Keratinocyte (primary cell): ENCODE measurements around the gene TRMT5. TPM values are rescaled to one million over a fixed set of nuclear protein-coding genes. Genes with fewer than 3 reads are reported as not detected.

ENCODE experiments used
- DNase-seq: peaks from one replicate; pipeline ENCODE4 v3.0.0-alpha.2; 2011; ENCODE audit warnings: low read depth, missing footprints, low spot score
- FAIRE-seq: peaks from 2 replicates; lab custom pipeline; 2011; peaks lifted over from hg19 to GRCh38; lab: Jason Lieb, UNC
- H2AFZ ChIP-seq: 2 replicates; pipeline ENCODE4 v1.6.0; 2012; ENCODE audit warnings: low read length, control low read depth, inconsistent platforms; ENCODE audit not compliant: control insufficient read depth
- H3K27ac ChIP-seq: 2 replicates; pipeline ENCODE4 v1.5.1; 2011; ENCODE audit warnings: low read length; ENCODE audit not compliant: control insufficient read depth, insufficient read depth
- H3K27me3 ChIP-seq: 3 replicates; pipeline ENCODE4 v1.6.0; 2011; ENCODE audit warnings: low read length; ENCODE audit not compliant: control insufficient read depth, insufficient read depth; ENCODE audit errors: extremely low read depth
- H3K36me3 ChIP-seq, 2 experiments: 2 replicates in 1 of 2; 3 replicates in 1 of 2; pipeline ENCODE4 v1.5.1; 2011; ENCODE audit warnings: low read length in 2 of 2, mild to moderate bottlenecking in 1 of 2; ENCODE audit not compliant: control insufficient read depth in 2 of 2, insufficient read depth in 2 of 2; ENCODE audit errors: extremely low read depth in 1 of 2
- H3K4me1 ChIP-seq: 3 replicates; pipeline ENCODE4 v1.5.1; 2011; ENCODE audit warnings: low read length; ENCODE audit not compliant: control insufficient read depth, insufficient read depth; ENCODE audit errors: extremely low read depth
- H3K4me2 ChIP-seq: 3 replicates; pipeline ENCODE4 v1.6.0; 2011; ENCODE audit warnings: low read depth, low read length; ENCODE audit not compliant: control insufficient read depth, insufficient read depth; ENCODE audit errors: extremely low read depth
- H3K4me3 ChIP-seq, 3 experiments: fragments of 200-600 bp in 1 of 3; sonication (generic) in 1 of 3; 2 replicates in 2 of 3; 3 replicates in 1 of 3; pipeline ENCODE4 v1.5.1; 2011 to 2016; ENCODE audit warnings: low read length in 3 of 3, mild to moderate bottlenecking in 3 of 3, control low read depth in 2 of 3, inconsistent platforms in 1 of 3, low read depth in 1 of 3, mixed read lengths in 1 of 3, mixed run types in 1 of 3, moderate library complexity in 1 of 3; ENCODE audit not compliant: control insufficient read depth in 2 of 3, insufficient read depth in 2 of 3; ENCODE audit errors: extremely low read depth in 1 of 3
- H3K79me2 ChIP-seq: 2 replicates; pipeline ENCODE4 v1.6.0; 2012; ENCODE audit warnings: low read length; ENCODE audit not compliant: control insufficient read depth, insufficient read depth
- H3K9ac ChIP-seq: 3 replicates; pipeline ENCODE4 v1.6.0; 2011; ENCODE audit warnings: low read length; ENCODE audit not compliant: control insufficient read depth, insufficient read depth; ENCODE audit errors: extremely low read depth
- H3K9me1 ChIP-seq: 3 replicates; pipeline ENCODE4 v1.6.0; 2011; ENCODE audit warnings: low read length; ENCODE audit not compliant: control insufficient read depth, insufficient read depth; ENCODE audit errors: extremely low read depth
- H3K9me3 ChIP-seq: 2 replicates; pipeline ENCODE4 v1.5.1; 2012; ENCODE audit warnings: low read depth, low read length; ENCODE audit not compliant: control insufficient read depth
- H4K20me1 ChIP-seq: 3 replicates; pipeline ENCODE4 v1.6.0; 2011; ENCODE audit warnings: low read length; ENCODE audit not compliant: control insufficient read depth, insufficient read depth; ENCODE audit errors: extremely low read depth
- EZH2 ChIP-seq: IDR thresholded peaks from one replicate; pipeline ENCODE4 v1.6.1; 2012; ENCODE audit warnings: inconsistent platforms, mild to moderate bottlenecking, low read length, moderate library complexity
- dilution Hi-C: fragments of 300-500 bp; cut with MboI; formaldehyde crosslinking; loops from one replicate; pipeline ENCODE4 v1.7.0; 2020; ENCODE audit warnings: low sequenced_read_pairs; ENCODE audit not compliant: extremely low pct_ligation_motif_present
- polyA plus RNA-seq, 5 experiments: library from polyadenylated mRNA; depleted of rRNA in 3 of 5; stranded (reverse) in 3 of 5; stranded (forward) in 1 of 5; unstranded in 1 of 5; fragments of >200 nt; gene quantifications; 1 replicate in 1 of 5; 2 replicates in 3 of 5; 3 replicates in 1 of 5; pipeline versions ENCODE4 v1.2.1 to v1.2.3, GENCODE V29; 2011 to 2012; ENCODE audit warnings: missing spikeins in 2 of 5, low read depth in 1 of 5, low replicate concordance in 1 of 5
- TF ChIP-seq, protein P1 (sequence below), 3 experiments: IDR thresholded peaks in 1 of 3; conservative IDR thresholded peaks in 1 of 3; optimal IDR thresholded peaks in 1 of 3; 2 replicates in 2 of 3; 3 replicates in 1 of 3; pipeline versions ENCODE3 to v1.5.1; 2011; ENCODE audit warnings: low read length in 3 of 3, mild to moderate bottlenecking in 3 of 3, moderate library complexity in 2 of 3, control low read depth in 1 of 3, inconsistent platforms in 1 of 3; ENCODE audit not compliant: insufficient read depth in 2 of 3; ENCODE audit errors: extremely low read depth in 1 of 3

The TRMT5 gene
- polyA plus RNA-seq, 1 donor (not counting 4 experiments of a cell fraction or from before 2014, with no cell fraction given): 13.8 TPM

DNA sequence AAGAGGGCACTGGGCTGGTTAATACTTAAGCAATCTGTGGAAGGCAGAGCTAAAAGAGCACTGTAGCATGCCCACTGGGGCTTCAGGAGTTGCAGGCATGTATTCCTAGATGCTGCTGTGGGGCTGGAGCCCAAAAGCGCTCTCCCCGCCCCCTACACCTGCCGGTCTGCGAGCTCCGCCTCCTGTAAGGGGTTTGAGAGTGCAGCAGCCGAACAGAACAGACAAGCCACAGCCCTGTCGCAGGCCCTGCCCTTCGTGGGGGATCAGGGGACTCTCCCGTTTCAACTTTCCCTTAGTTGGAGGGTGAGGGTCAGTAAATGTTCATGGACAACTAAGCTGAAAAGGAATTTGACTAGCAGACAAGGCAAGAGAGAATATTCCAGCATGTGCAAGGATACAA is 17.7 kb upstream of the TRMT5 start:
- Histone ChIP-seq H2AFZ (no peak overlapping the region), H3K9ac (no peak overlapping the region), H3K9me3 (no peaks in the 10 kb centered on the region), H3K4me1 (no peaks in the 10 kb centered on the region), H3K27ac (no peak overlapping the region), H3K36me3 (no peaks in the 10 kb centered on the region), H4K20me1 (no peaks in the 10 kb centered on the region), H3K4me3 (no peak overlapping the region), H3K9me1 (no peaks in the 10 kb centered on the region), H3K4me2 (no peak overlapping the region), H3K27me3 (no peaks in the 10 kb centered on the region), H3K79me2 (no peaks in the 10 kb centered on the region)
- dilution Hi-C loops: no loop called here
- DNase-seq (no peak), FAIRE-seq (no peak)
- no peak for TF ChIP-seq EZH2
- TF ChIP-seq, protein P1, sequence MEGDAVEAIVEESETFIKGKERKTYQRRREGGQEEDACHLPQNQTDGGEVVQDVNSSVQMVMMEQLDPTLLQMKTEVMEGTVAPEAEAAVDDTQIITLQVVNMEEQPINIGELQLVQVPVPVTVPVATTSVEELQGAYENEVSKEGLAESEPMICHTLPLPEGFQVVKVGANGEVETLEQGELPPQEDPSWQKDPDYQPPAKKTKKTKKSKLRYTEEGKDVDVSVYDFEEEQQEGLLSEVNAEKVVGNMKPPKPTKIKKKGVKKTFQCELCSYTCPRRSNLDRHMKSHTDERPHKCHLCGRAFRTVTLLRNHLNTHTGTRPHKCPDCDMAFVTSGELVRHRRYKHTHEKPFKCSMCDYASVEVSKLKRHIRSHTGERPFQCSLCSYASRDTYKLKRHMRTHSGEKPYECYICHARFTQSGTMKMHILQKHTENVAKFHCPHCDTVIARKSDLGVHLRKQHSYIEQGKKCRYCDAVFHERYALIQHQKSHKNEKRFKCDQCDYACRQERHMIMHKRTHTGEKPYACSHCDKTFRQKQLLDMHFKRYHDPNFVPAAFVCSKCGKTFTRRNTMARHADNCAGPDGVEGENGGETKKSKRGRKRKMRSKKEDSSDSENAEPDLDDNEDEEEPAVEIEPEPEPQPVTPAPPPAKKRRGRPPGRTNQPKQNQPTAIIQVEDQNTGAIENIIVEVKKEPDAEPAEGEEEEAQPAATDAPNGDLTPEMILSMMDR (optimal IDR thresholded peaks at IDR 0.05 in 1 of 3, IDR thresholded peaks at IDR 0.05 in 1 of 3, conservative IDR thresholded peaks at IDR 0.05 in 1 of 3; ENCODE audit: extremely low read depth in 1 of 3, insufficient read depth in 2 of 3, low read length in 3 of 3): no peak

GRCh38 chr14:60989599-60989998 is 8.7 kb upstream of the TRMT5 start:
- DNase-seq (no peak), FAIRE-seq (no peak)
- no peak overlapping the region for H2AFZ ChIP-seq
- no peaks in the 10 kb centered on the region for H3K27me3 ChIP-seq
- dilution Hi-C loops: no loop called here
- H4K20me1 ChIP-seq: no peaks in the 10 kb centered on the region
- no peak overlapping the region for H3K4me3 ChIP-seq
- no peaks in the 10 kb centered on the region for H3K4me1 ChIP-seq
- H3K9ac ChIP-seq: no peak overlapping the region
- H3K36me3 ChIP-seq: peaks cover 0 to 4% of the 10 kb centered on the region in 2 experiments
- H3K79me2 ChIP-seq: no peaks in the 10 kb centered on the region
- H3K9me3 ChIP-seq: no peaks in the 10 kb centered on the region
- no peak overlapping the region for H3K27ac ChIP-seq
- no peak overlapping the region for H3K4me2 ChIP-seq
- TF ChIP-seq, protein P1 (optimal IDR thresholded peaks at IDR 0.05 in 1 of 3, IDR thresholded peaks at IDR 0.05 in 1 of 3, conservative IDR thresholded peaks at IDR 0.05 in 1 of 3; ENCODE audit: extremely low read depth in 1 of 3, insufficient read depth in 2 of 3, low read length in 3 of 3): no peak
- TF ChIP-seq EZH2: no peak
- no peaks in the 10 kb centered on the region for H3K9me1 ChIP-seq
